Activated CD8-positive, alpha-beta memory T cell treated with anti-CD3 and anti-CD28 coated beads, Interleukin-2, amount 50 U/mL, for 24 hours (primary cell): ENCODE data around the gene APOO.
"Not testable (repeated sequence)": the region's sequence is repeated elsewhere in the genome, so short reads cannot be mapped to it uniquely, and the experiment has no call there.

ENCODE experiments used
- DNase-seq: peaks from one replicate; pipeline ENCODE4 v3.0.0-alpha.2; 2020; ENCODE audit errors: extremely low read depth

Gene APOO

DNA sequence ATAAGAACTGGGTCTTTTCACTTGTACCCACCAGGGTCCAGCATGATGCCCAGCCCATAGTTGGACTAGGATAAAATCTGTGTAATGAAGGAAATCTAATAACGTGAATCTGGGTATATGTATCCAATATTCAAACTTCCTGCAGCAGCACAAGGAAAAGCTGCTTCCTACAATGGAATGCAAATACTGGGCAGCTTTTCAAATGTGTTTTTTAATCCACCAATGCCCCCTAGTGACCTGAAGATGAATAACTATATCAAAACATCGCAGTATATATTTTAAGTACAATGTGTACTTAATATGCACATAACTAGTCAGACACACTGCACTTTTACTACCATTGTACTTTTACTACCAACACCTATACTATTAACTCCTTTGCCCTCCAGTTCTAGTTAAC is 5.3 kb downstream of the APOO start:
- DNase-seq: no peak

DNA sequence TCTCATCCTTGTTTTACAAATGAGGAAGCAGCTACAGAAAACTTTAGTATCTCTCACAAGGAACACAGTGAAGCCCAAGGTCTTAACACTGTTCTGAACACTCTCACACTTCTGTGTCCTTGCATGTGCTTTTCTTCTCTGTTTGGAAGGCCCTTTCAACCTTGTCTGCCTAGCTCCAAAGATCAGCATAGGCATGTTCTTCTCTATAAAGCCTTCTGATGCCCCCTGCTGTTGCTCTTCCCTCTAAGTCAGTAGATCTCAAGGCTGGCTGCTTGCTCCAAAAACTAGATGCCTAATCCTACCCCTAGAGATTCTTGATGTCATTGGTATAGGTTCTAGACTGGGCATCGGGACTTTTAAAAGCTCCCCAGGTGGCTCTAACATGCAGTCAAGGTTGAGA is 5.9 kb downstream of the APOO start:
- DNase-seq: no peak

DNA sequence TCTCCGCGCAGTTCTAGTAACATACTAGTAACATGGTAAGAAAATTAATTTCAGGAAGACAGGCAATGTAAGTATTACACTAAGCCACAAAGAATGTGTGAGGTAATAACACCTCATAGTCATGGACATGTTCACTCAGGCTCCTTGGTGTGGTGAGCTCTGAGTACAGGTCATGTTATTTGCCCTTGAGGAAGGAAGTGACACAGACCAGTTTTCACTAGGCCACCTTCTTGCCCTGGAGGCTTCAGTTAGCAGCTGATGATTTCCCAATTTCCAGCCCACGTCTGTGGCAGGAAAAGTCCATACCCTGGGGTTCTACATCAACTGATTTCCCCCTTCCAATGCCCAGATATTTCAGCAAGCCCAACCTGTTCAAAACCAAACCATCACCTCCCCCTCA is 6.7 kb downstream of the APOO start:
- no peak for DNase-seq

DNA sequence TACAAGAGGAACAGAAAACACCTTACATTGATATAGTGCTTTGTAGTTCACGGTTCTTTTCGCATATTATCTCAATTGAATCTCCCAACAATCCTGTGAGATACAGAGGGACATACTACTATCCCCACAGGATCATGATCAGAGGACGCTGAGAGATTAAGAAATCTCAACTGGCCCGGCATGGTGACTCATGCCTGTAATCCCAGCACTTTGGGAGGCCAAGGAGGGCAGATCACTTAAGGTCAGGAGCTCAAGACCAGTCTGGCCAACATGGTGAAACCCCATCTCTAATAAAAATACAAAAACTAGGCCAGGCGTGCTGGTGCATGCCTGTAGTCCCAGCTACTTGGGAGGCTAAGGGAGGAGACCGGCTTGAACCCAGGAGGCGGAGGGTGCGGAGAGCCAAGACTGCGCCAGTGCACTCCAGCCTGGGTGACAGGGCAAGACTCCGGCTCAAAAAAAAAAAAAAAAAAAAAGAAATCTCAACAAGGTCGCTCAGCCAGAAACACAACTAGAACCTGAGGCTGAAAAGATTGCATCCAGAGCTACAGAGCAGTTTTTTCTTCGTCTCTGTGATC is 7.4 kb downstream of the APOO start:
- no peak for DNase-seq

DNA sequence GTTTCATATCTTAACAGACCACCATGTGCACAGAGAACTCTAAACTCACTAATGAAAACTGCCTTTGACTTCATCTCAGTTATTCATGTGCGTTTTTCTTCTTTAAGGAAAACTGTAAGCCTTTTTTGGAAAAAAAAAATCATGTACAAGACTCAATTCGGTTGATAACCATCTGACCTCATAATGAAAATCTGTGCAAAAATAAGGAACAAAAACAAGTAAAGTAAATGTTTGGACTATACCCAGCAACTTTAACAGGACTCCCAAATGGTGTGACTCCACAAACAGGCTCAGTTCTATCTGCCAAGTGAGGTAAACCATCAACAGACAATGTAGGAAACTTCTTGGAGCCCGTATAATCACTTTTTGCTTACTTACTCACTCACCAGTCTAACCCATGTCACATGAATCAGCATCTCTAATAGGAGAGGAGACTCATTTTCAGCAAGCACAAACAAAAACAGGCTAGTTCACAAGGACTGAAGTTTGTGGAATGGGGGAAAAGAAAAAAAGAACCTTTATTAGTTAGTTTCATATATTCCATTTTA is 9.3 kb downstream of the APOO start:
- no peak for DNase-seq

DNA sequence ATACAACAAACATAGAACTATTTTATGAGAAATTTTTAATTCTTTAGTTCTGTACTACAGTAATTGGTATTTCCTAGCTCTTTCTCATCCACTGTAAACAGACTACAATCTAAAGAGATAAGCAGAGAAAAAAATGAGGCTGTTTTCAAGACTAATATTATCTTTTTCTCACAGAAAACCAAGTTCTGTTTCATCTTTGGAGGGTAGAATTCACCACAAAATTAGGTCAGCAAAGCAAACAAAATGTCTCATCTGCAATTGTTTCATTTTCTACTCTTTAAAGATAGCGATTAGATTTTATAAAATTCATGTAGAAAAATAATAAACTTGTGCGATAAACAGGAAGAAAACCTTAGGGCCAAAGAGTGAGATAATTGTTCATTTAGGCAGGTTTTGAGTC is 10.8 kb downstream of the APOO start:
- no peak for DNase-seq

DNA sequence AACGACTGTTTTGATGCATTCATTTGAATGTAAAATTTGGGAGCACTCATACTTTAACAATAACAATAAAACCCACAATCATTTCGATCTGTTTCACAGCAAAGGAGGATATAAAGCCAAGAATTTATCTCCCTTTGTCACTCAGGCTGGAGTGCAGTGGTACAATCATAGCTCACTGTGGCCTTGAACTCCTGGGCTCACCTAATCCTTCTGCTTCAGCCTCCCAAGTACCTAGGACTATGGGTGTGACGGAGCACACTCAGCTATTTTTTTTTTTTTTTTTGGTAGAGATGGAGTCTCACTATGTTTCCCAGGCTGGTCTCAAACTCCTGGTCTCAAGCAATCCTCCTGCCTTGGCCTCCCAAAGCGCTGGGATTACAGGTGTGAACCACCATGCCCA is 11.2 kb downstream of the APOO start:
- DNase-seq: not testable (repeated sequence)

DNA sequence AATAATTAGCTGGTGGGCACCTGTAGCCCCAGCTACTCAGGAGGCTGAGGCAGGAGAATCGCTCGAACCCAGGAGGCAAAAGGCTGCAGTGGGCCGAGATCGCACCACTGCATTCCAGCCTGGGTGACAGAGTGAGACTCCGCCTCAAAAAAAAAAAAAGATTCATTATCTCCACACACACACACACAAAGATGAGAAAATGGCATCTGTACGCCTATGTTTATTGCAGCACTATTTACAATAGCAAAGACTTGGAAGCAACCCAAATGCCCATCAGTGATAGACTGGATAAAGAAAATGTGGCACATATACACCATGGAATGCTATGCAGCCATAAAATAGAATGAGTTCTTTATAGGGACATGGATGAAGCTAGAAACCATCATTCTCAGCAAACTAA is 12.7 kb downstream of the APOO start:
- not testable (repeated sequence) for DNase-seq

DNA sequence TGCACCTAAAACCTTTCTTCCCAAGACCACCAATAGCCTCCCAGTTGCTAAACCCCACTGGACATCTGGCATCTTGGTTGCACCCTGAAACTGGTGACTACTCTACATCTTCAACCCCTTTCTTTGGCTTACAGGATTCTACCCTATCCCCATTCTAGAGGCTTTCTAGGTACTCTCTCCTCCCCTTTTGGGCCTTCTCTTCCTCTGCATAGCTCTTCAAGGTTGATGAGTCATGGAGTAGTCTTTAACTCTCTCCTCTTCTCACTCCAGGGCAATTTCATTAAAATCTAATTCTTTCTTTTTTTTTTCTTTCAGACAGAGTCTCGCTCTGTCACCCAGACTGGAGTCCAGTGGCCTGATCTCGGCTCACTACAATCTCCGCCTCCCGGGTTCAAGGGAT is 16.8 kb downstream of the APOO start:
- no peak for DNase-seq

DNA sequence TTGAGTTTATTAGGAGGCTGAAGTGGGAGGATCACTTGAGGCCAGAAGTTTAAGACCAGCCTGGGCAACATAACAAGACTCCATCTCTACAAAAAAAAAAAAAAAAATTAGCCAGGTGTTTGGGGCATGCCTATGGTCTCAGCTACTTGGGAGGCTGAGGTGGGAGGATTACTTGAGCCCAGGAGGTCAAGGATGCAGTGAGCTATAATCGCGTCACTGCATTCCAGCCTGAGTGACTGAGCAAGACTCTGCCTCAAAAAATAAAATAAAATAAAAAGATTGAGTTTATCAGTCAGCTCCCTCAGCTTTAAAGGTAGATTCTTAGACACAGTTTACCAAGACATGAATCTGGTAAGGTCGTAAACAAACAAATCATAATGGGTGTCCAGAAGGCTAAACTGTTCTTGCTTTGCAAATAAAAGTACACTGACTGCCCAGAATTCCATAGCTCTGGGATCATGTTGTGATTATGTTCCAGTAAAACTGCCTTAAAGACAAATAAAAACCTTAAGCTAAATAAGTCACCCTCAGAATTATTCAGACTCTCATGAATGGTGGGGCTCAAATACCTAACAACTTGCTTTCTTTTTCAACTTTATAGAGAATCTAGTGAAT is 18.7 kb downstream of the APOO start:
- no peak for DNase-seq

DNA sequence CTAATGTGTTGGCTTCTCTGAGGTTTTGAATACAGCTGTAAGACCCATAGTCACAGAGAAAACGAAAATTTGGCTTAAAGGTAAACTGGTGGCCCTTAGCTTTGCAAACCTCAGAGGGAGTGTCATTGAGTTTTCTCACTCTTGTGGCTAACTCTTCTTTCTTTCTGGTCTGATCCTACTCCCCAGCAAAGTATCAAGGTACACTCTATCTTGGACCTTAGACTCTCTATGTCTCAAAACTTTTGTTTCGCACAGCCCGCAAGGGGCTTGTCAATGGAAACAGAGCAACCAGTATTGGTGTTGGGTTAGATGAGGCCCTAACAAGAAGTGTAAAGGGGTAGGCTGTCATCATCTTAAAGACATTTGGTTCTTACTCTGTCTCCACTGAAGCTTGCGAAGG is 19.8 kb downstream of the APOO start:
- no peak for DNase-seq

DNA sequence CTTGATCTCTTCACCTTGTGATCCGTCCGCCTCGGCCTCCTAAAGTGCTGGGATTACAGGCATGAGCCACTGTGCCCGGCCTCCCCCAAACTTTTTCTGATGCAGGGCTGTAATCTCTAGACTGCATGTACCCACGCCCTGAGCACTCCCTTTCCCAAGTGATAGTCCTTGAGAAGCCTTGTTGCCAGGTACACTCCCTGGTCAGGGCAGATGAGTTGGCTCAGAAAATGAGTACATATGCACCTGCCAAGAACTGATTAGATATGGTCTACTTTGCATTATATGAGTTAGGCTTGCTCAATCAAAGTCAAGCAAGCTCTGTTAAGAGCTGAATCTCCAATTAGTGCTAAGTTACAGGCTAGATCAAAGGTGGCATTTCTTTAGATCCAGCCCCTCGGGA is 20.3 kb downstream of the APOO start:
- DNase-seq: no peak

DNA sequence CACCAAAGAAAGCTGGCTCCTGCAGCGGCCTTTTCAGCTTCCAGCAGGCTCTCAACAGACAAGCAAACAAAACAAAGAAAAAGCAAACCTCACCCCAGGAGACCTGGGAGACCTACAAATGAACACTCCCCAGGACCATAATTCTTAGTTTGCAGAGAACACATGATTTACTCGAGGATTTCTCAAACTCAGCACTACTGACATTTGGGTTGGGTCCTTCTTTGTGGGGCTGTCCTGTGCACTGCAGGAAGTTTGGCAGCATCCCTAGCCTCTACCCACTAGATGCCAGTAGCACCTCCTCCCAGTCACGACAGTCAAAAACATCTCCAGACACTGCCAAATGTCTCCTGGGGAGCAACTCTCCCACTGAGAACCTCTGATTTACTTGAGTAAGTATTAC is 21.9 kb downstream of the APOO start:
- DNase-seq: no peak

DNA sequence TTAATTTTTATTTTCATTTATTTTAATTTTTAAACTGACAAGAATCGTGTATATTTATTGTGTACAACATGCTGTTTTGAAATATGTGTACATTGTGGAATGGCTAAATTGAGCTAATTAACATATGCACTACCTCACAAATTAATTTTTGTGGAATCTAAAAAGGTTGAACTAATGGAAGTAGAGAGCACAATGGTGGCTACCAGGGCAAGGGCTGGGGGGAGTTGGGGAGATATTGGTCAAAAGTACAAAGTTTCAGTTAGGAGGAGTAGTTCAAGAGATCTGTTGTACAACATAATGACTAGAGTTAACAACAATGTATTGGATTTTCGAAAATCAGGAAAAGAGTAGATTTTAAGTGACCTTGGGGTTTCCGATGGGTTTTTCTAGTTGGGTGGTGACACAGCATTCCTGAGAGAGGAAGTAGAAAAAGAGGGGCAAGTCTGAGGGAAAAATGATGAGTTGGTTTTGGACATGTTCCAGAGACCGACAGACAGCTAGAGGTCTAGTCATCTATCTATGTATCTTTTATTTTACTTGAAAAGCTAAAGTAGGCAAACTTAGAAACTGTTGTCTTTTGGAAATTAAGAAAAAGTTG is 23.2 kb downstream of the APOO start:
- no peak for DNase-seq

DNA sequence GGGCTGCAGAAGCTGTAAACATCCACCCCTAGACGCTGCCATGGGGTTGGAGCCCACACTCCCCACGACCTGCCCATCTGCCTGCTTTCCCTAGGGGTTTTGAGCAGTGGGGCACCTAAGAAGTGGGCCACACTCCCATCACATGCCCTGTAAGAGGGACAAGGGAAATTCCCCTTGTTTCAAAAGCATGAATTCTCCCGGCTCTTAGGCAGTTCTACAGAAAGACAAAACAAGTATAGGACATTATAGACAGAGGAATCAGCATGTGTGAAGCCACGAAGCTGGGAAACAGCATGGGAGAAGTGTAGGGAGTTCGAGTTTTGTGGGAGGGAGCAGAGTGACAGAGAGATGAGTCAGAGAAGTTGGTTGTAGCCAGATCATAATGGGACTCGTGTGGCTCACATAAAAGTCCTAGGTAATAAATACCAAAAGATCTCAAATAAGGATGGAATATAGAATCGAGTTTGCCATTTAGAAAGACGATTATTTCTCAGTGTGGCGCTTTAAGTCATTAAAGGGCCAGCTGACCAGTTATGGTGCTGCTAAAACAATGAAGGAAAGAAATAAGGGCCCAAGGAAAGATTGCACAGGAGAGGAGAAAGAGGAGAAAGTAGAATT is 23.9 kb downstream of the APOO start:
- no peak for DNase-seq

DNA sequence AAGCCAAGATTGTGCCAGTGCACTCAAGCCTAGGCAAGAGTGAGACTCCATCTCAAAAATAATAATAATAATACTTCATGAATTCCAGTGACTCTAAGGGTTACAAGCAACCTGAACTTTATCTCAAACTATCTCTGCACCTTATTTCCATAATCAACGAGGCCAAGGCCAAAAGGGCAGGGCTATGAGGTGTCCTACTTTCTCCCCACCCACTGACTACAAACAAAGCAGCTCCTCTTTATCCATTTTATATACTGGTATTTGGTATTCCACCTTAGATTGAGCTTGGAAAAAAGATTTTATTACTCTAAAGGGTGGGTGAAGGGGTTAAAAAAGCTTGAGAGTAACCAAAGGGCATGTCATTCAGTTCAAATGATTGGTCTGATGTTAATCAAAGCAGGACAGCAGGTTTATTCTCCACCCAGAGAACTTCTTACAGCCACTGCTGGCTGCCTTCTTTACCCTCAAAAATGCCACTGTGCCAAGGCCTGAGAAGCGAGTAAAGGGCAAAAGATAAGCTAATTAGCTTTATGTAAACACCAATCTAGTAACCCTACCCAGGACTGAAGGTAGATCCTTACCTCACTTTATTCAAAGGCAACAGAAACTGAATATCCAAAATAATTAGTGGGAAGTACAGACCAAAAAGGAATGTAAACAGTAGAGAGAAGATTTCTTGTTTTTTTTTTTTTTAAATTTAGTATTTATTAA is 28.2 kb downstream of the APOO start:
- DNase-seq: no peak

DNA sequence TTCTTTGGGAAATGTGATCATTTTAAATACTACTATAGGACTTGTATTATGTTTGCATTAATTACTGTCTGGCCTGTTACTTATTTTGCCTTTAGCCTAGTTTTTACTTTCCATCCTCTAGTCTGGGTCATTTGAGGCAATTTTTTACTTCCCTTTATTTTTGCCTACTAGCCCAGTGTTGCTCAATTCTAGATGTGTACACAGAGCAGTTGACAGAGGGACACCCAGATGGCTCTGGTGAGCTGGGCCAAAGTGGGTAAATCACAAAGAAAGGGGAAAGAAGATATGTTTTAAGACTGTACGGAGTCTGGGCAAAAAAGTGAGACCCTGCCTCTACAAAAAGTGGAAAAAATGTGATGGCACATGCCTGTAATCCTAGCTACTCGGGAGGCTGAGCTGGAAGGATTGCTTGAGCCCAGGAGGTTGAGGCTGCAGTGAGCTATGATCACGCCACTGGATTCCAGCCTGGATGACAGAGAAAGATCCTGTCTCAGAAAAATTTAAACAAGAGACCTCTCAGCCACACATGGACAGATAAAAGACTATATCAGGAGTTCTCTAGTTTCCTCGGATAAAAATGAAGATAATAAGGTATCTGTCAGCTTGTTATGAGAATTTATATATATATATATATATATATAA is 35.7 kb downstream of the APOO start:
- no peak for DNase-seq

DNA sequence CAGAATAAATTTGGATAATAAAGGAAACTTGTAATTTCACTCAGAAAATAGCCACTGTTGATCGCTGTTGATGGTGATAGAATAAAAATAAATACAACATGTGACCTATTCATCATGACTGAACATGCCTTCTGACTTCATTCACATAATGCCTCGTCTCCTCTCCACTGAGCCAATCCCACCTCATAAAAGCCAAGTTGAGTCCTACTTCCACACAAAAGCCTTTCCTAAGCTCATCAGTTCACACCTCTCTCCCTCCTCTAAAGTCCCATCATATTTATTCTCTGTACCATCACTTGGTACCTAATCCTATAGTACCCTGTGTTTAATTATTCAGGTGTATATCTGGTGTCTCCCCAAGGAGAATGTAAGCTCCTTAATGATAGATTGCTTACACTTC is 37.7 kb downstream of the APOO start:
- DNase-seq: no peak

DNA sequence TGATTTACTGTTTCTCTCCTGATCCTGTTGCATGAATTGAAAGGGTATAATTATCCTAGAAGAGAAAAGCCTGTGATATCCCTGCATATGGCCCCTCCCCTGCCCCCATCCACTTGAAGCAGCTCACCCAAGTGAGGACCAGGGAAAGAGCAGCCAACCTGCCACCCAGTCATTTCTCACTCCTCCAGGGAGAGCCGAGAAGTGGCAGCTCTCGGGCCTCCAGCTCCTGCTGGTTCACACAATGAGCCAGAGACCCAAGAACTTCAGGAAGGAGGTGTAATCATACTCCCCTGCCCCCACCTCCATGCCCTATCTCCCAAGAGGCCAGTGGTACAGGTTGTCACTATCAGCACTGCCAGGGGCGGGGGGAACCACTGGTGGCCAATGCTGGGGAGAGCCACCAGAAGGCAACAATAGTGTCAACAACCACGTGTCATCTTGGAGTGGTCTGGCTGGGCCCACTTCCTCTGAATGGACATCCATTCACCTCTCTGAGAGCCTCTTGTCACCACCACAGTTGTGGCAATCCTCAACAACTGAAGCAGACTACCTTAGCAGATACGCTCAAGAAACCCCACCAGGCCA is 42.9 kb downstream of the APOO start:
- DNase-seq: no peak

DNA sequence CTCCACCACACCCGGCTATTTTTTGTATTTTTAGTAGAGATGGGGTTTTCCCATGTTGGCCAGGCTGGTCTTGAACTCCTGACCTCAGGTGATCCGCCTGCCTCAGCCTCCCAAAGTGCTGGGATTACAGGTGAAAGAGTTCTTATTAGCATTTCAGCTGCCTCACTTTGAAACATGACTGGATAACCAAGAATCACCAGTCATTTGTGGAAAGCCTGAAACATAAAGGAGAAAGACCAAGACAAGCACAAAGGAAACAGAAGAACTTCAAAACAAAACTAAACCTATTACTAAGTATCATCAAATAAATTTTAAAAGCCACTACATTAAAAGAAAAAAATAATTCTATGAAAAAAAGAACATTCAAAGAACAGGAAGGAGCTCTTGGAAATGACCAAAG is 45.8 kb downstream of the APOO start:
- DNase-seq: not testable (repeated sequence)

DNA sequence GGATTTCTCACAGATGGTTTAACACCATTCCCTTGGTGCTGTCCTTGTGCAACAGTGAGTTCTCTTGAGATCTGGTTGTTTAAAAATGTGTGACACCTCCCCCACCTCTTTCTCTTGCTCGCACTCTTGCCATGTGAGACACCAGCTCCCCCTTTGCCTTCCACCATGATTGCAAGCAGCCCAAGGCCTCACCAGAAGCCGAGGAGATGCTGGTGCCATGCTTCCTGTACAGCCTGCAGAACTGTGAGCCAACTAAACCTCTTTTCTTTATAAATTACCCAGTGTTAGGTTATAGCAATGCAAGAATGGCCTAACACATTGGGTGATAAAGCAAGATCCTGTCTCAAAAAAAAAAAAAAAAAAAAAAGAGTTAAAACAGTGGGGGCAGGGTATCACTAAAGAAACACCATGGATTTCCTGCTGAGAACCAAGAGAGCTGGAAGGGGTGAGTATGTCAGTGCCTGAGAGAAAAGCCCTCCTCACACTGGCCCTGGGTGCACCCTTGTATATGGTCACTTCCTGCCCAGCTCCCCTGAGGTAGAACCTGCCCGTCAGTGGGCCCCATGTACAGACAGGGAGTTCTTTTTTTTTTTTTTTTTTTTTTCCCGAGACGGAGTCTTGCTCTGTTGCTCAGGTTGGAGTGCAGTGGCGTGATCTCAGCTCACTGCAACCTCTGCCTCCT is 46.4 kb downstream of the APOO start:
- DNase-seq: no peak
